Hematopoietic multipotent progenitor cell treated with erythropoietin and hydrocortisone succinate and interleukin-3 and kit ligand, for 6 days (in vitro differentiated cells): ENCODE data around the gene SPAG6.
"Not testable (repeated sequence)": the region's sequence is repeated elsewhere in the genome, so short reads cannot be mapped to it uniquely, and the experiment has no call there.

Source experiments
- DNase-seq: peaks from one replicate; pipeline ENCODE4 v3.0.0-alpha.2; 2015

Gene SPAG6

DNA sequence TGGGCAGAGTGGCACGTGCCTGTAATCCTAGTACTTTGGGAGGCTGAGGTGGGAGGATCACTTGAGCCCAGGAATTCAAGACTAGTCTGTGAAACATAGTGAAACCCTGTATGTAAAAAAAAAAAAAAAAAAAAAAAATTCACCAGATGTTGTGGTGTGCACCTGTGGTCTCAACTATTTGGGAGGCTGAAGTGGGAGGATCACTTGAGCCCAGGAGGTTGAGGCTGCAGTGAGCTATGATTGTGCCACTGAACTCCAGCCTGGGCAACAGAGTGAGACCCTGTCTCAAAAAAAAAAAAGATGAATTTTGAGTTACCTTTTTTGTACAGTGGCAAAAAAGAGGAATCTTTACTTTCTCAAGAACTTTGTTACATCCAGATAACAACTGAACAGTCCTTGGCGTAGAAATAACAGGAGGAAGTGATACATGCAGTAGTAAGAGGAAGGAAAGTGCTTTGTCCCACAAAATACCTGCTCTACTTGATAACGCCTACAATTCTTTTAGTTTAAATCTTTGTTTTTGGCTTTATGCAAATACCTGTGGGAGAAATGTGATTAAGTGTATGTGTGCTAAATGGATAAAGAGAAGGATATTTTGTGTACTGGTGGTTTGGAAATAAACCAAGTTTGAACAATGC lies 29.3 kb downstream of the SPAG6 start:
- peak; percentile 32 for DNase-seq

DNA sequence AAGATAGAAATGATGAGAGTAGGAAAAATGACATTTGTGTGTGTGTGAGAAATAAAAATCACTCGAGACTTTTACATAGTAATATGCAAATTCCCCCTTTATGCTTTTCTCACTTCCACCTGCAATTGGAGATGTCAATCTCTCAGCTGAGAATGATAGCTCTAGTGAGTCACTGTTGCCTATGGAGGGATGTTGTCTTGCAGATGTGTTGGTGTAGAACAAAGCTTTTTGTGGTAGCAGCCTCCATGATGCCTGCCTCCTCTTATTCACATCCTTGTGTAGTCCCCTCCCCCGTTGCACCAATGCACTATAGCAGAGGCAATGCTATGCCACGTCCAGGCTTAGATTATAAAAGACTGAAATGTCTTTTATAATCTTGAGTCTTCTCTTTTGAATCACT lies 33.8 kb downstream of the SPAG6 start:
- no peak for DNase-seq

DNA sequence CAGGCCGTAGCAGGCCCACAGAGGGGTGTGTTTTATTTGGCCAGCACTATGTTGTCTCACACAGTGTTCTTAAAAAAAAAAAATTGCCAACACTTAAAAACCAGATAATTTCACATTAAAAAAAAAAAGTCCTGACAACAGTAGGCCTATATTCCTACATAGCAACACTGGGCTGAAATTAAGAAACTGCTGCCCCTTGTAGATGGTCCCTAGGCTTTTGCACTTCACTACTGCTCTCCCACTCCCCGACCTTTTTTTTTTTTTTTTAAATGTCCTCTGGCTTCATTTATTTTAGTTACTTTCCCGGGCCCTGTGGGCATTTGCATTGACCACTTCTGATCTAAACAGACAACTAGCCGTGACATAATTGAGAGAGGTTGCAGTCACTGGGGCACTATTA lies 36.0 kb downstream of the SPAG6 start:
- DNase-seq: no peak

DNA sequence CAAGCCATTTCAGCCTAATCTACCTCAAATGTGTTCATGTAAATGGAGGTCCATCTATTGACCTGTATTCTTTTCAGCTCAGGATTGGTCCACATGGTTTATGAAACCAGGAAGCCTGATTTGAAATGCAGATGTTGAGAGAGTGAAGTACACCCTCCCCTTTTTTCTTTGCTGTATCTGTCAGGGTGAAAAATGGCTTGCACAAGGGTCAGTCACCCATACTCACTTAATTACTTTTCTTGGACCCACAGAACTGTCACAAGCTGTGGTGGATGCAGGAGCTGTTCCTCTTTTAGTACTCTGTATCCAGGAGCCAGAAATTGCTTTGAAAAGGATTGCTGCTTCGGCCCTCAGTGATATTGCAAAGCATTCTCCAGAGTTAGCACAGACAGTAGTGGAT lies 41.2 kb downstream of the SPAG6 start:
- DNase-seq: no peak

DNA sequence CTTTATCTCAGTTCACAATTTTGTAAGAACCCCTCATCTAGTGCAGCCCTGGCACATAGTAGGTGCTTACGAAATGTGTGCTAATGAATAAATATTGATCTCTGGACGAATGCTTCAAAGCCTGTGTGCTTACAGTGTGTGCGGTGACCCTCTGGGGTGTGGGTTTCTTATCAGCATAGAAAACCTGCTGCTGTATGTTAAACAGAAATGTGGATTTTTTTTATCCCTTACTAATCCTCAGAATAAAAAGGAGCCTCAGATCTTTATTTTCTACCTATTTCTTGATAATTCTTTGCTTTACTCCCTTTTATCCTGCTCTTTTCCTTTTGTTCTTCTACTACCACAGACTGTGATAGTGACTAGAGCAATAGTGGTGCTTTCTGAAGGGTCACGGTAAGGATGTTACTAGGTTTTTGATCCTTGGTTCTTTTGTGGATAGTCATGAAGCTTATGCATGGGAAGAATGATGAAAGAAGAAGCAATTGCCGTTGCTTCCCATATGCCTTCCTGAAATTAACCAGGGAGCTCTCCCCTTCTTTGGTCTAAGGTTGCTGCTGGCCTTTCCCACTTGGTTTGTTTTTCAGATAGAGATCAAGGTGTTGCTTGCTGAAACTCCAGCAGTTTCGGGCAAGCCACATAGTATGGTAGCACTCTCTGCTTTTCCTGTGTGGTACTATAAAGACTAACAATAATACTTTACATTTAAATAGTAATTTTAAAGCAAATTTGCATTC lies 44.7 kb downstream of the SPAG6 start:
- peak; percentile 85 for DNase-seq

DNA sequence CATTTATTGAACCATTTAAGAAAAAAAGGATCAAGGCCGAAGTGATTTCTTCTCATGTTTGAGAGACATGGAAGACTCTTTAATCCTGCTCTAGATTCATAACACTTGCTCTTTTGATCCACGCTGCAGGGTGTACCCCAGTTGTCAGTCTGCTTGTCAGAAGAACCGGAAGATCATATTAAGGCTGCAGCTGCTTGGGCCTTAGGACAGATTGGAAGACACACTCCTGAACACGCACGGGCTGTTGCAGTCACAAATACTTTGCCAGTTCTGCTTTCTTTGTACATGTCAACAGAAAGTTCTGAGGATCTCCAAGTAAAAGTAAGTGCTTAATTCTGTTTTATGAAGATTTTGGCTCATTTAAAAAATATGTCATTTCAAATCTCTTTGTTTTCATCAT lies 46.3 kb downstream of the SPAG6 start:
- DNase-seq: no peak

DNA sequence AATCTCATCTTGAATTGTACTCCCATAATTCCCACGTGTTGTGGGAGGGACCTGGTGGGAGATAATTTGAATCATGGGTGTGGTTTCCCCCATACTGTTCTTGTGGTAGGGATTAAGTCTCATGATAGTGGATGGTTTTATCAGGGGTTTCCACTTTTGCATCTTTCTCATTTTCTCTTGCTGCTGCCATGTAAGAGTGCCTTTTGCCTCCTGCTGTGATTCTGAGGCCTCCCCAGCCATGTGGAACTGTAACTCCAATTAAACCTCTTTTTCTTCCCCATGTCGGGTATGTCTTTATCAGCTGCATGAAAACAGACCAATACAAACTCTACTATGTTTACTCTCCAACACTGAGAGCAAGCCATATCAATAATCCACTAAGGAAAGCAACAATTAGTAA lies 50.9 kb downstream of the SPAG6 start:
- DNase-seq: not testable (repeated sequence)

DNA sequence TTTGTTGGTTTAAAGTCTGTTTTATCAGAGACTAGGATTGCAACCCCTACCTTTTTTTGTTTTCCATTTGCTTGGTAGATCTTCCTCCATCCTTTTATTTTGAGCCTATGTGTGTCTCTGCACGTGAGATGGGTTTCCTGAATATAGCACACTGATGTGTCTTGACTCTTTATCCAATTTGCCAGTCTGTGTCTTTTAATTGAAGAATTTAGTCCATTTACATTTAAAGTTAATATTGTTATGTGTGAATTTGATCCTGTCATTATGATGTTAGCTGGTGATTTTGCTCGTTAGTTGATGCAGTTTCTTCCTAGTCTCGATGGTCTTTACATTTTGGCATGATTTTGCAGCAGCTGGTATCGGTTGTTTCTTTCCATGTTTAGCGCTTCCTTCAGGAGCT lies 61.6 kb downstream of the SPAG6 start:
- not testable (repeated sequence) for DNase-seq

DNA sequence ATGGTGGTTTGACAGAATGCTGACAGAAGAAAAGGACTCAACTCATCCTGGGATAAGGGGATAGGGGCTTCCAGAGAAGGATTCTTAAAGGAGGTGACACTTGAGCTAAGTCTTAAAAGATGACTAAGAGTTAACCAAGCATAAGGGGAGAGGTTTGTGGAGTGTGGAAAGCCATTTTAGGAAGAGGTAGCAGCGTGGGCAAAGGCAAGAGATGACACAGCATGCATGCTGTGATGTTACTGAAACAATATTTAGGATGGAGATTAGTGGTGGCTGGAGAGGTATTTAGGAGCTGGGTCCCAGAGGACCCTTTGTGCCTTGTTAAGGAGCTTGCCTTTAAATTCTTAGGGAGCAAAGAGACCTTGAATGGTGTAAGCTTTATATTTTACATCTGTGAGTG lies 65.1 kb downstream of the SPAG6 start:
- DNase-seq: no peak

DNA sequence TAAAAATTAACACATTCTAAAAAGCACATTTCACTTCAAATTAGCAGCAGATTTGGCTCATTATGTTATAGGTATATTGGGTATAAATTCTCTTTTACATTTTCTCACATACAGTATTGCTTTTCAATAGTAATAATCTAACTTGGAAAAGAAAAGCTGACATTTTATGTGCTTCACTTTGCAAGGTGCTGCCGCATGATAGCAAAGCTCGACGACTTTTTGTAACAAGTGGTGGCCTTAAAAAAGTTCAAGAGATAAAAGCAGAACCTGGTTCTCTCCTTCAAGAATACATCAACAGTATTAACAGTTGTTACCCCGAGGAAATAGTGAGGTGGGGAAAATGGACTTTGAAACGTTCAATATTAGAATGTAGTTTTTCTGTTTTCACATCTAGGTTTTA lies 65.5 kb downstream of the SPAG6 start:
- DNase-seq: no peak

DNA sequence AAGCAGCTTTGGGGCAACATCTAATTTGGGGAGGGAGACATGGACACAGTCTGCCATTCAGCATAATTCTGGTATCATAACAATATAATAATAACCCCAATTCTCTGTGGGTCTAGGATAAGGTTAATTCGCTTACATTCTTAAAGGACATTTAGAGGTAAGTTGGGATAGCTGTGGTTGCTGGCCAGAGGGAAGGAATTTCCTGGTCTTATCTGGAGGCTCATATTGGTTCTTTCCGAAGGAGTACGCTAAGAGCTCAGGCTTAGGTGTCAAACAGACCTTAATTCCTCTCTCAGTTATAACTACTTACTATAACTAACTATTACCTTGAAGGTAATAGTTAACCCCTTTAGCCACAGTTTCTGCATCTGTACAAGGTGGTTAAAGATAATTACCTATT lies 68.8 kb downstream of the SPAG6 start:
- DNase-seq: no peak

DNA sequence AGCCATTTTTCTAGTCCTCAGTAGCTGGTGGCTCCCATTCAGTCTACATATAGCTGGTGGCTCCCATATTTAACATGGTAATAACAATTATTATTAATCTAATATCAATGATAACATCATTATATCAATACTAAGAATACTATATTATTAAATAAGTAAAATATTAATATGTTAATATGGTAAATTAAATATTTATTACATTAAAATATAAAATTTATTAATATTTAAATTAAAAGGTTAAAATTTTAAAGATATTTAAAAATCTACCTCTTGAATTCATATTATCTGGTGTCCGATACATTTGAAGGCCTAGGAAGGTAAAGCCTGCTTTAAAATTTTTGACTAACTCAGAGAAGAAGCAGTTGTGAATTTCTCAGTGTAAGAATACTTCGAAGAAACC lies 69.8 kb downstream of the SPAG6 start:
- DNase-seq: no peak

DNA sequence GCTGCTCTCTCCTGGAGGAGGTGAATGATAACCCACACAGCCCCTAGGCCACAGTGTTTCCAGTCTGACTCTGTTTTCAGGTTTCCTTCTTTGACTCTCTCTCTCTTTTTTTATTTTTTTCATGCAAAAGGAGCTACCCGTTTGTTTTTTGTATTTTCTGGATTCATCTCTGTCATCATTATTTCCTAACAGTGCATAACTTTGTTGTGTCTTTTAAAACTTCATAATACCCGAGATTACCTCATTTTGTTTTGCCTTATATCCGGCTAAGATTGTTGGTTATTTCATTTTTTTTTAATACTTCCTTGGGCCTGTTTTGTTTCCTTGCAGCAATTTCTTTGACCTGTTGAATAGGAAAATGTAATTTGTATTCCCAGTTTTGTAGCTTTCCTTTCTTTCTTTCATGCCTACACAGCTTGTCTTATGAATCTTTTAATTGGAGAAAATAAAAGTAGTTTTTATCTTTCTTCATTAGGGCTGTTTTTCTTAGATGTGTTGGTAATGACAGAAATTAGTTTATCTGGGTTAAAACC lies 72.5 kb downstream of the SPAG6 start:
- no peak for DNase-seq

DNA sequence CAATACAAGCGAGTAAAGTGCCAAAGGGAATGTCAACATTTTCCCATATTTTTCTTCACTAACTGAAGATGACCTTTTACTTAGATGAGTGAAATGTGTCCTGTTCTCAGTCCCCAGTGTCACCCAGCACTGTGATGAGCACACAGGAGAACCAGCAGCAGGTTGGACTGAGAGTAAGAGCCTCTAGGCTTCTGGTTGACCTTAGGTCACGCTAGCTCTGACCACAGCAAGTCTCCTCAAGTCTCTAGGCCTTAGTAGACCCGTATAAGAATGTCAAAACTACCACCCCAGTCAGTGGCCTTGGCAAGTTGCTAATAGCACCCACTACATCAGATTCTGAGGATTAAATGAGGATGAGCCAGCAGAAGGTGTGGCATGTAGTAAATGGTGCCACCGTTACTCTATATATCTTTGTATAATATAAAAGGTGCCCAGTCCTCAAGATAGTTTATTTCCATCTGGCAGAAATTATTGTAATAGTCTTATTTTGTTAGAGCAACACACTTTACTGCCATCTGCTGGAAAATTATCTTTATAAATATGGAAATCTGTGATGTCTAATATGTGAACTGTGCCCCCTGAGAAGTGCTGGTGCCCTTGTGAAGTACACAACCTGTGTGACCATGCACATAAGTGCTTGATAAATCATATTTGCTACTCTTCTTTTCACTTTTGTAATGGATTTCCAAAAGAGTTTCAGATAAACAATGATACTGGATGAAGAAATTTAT lies 75.7 kb downstream of the SPAG6 start:
- DNase-seq: peak; percentile 69

DNA sequence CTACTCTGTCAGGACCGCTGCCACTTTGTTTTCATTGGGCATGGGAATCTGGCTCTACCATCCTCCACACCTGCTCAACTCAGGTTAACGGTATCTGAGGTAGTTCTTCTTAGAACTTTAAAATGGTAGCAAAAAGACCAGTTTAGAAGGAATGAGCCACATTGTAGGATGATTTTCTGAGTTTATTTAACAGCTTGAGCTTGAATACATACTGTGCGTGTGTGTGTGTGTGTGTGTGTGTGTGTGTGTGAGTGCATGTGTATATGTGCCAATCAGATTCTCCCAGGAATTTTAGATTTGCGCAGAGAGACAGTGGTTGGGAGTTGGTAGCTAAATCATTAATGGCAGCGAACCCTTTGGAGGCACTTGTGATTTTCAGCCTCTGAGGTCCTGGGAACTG lies 81.4 kb downstream of the SPAG6 start:
- DNase-seq: no peak

DNA sequence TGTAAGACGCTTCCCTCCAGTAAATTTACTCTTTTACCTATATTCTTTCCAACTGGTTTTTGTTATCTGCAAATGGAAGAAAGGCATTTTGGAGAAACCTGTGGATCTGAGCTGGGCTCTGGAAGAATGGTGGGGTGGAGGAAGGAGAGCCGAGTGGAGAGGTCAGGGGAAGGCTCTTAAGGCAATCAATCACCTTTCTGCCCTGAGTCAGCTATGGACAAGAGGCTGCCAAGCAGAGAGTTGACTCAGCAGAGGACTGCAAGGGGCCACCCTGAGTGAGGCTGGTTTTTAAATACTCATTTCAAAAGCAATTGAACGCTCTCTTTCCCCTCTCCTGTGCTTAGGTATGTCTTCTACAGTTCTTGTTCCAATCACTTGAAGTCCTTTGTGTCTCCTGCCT lies 81.8 kb downstream of the SPAG6 start:
- DNase-seq: no peak

DNA sequence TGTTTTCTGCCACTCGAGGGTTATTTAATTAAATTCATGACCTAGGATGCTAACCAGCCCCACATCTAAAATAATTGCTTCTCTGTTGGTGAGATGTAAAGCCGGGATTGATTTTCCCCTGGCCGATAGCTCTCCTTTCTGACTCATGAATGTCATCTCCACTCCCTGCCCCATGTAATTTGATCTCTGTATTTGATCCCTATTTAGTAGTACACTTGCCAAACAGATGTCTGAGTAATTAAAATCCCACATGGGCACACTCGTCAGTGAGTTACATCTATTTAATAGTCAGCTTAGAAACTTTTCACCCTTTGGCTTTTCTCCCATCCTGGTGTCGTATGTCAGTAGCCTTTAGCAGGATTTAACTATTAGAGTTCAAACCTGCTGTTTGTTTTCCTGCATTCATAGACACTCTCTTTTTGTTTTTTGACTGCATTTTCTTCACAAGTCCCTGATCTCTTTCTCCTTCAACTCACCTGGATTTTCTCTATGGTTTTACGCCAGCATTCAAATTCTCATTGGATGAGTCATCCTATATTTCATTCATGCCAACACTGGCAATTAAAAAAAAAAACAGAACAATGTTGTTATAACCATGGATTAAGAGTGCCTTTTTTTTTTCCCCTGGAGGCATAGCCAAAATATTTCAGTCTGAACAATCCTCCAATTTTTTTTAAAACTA lies 82.7 kb downstream of the SPAG6 start:
- DNase-seq: no peak

DNA sequence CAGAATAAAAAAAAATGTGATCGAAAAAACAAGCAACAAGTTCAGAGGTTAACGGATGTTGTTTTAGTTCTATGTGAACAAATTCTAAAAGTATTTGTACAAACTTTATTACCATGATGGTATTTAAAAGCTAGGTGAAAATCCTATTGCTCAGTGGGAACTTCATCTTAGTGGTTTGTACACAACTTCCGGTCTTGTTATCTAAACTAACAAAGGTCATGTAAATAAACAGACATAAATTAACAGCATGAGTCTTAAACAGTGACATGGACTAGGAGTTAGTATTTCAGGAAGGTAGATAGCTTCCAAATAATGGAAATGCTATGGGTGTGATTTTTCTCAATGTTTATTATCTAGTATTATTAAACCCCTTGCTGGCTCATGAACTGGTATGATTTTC lies 83.8 kb downstream of the SPAG6 start:
- no peak for DNase-seq

DNA sequence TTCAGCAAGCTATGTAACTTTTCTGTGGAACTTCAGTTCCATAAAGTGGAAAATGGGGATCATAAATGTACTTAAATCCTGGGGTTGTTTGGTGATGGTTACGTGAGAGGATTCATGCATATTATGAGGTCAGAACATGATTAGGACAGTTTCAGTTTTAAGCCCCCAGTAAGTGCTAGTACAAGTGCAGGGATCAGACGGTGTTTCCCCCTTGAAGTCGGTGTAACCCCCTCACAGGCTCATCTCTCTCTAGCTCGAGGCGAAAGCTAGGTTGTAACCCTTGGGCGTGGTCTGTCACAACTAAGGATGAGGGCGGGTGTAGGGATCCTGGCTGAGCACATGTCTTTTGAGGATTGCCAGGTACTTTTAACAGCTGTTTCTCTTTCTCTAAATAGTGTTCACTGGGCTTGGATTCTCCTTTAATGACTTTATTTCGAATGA lies 84.7 kb downstream of the SPAG6 start:
- DNase-seq: no peak

DNA sequence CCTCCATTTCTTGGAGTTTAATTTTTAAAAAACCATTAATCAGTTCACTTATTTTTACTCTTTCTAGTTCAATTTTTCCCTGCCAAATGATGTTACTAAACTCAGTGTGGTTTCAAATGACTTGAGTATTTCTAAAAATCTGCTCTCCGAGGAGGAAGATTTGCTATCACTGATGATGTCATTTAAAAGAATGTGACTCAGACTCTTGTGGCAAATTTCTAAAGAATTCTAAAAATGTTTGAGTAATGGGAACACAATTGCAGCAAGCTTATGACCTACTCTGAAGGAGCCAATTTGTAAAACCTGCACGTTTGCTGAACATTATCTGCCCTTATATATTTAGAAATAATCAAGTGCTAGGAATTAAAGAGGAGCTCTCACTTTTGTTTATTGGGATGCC lies 88.6 kb downstream of the SPAG6 start:
- peak; percentile 35 for DNase-seq

DNA sequence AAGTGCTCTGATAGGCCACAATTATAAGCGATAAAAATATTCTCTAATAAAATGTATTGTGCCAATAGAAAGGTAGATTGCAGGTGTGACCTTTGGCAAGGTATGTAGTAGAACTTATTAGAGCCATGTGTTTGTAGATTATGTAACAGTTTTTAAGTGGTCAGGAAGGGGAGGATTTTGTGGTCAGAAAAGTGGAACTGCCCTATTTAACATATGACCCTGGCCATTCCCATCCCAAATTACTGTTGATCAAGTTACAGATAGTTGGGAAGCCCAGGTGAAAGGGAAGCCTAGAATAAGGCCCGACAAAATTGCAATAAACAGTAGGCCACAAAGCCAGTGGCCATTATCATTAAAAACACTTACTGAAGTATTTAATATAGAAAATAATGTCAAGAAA lies 89.2 kb downstream of the SPAG6 start:
- no peak for DNase-seq

DNA sequence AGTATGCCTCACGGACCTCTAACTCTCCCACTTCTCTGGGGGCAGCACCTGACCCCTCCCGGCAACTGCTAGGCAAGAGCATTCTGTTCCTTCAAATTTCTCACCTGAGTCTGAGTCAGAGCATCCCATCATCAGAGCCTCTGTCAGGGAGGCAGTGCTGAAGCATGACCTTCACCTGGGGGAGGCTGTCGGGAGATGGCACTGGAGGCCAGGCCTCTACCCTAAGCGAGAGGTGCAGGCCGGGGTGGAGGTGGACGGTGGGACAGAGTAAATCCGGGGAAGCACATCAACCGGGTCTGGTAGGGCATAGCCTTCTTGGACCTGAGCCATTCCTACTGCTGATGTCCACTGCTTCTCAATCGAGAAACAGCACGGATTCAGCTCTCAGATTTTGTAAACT lies 90.4 kb downstream of the SPAG6 start:
- DNase-seq: no peak

DNA sequence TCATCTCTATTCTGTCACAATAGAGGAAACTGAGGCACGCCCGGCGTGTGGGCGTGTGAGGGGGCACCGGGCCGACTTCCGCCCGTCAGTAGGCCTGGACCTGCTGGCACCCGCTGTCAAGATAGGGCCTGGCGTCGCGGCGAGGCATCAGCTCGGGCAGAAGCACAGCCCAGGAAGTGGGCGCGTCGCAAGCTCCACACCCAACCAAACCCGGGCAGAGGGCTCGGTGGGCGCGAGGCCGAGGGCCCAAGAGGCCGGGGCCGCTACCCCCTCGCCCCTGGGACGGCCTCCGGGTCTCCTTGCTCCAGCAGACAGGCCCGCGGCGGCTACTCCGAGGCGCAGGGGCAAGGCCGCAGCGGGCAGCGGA lies 91.2 kb downstream of the SPAG6 start:
- peak; percentile 71 for DNase-seq
